ENCODE measurements around the gene WDR4. TPM values are rescaled to one million over a fixed set of nuclear protein-coding genes. Genes with fewer than 3 reads are reported as not detected.
"Not testable (repeated sequence)": the region's sequence is repeated elsewhere in the genome, so short reads cannot be mapped to it uniquely, and the experiment has no call there.

WDR4 gene
- total RNA-seq, 1 experiment from 2014 or later = 34.3 TPM

DNA sequence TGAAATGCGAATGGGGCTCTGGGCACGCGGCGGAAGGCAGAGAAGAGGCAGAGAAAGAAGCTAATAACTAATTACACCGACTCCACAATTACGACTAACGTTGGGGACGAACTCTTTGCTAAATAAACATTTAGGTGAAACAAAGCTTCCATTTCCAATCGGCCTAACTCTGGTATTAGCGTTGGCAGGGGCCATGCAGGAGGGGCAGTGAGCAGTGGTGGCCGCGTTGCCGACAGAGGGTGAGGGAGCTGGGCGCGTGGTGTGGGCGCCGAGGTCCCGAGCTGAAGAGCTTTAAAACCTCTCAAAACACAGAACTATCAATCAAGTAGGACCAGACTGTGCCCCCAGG, 13.2 kb upstream of the WDR4 start:
- in situ Hi-C loops (cut with HindIII; ENCODE audit: low pct_unique_long_range_greater_than_20kb, low sequenced_read_pairs) = no loop called here

DNA sequence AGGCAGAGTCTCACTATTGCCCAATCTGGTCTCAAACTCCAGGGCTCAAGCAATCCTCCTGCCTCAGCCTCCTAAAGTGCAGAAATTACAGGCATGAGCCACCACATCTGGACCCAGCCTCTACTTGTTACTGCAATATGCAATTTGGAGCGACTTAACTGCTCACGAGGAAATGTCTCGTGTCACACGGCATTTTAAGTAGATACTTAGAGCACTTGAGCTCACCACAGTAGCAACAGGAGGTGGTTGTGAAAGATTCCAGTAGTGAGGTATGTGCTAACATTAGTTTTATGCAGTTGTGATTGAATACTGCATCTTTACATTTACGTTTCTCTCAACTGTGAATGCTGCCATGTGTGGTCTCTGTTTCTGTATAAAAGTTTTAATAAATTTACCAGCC, 8.0 kb upstream of the WDR4 start:
- in situ Hi-C loops (cut with HindIII; ENCODE audit: low pct_unique_long_range_greater_than_20kb, low sequenced_read_pairs) = no loop called here
- DNase-seq (ENCODE audit: low read depth) = no peak

More for the DNA sequence above, 13.2 kb upstream of the WDR4 start:
- DNase-seq (ENCODE audit: low read depth) = no peak

DNA sequence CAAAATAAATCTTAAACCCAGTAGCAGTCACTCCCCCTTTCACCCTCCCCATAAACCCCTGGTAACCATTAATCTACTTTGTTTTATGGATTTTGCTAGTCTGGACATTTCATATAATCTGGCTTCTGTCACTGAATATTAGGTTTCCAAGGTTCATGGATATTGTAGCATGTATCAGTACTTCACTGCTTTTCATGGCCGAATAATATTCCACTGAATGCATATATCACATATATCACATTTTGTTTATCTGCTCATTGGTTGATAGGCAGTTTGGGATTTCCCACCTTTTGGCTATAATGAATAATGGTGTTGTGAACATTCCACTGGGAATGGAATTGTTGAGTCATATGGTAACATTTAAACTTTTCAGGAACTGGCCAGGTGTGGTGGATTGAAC, 4.6 kb upstream of the WDR4 start:
- DNase-seq (ENCODE audit: low read depth) = no peak
- in situ Hi-C loops (cut with HindIII; ENCODE audit: low pct_unique_long_range_greater_than_20kb, low sequenced_read_pairs) = no loop called here

- in situ Hi-C loops (cut with HindIII; ENCODE audit: low pct_unique_long_range_greater_than_20kb, low sequenced_read_pairs) = no loop called here
These were observed 1.0 kb upstream of the WDR4 start for GRCh38 chr21:42880352-42880751.

DNA sequence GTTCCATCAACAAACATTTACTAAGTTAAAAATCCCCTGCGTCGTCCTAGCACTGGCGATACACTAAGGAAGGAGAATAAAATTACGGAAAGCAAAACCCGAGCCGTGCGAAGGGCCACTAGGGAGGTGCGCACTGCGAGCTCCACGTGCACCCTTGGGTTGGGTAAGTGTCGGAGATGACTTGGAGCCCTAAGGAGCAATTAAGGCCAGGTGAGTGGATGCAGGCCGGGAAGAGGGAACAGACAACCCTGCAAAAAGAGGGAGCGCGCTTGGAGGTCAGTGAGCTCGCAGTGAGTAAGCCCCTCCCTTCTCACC, 704 bp downstream of the WDR4 start:
- in situ Hi-C loops (cut with HindIII; ENCODE audit: low pct_unique_long_range_greater_than_20kb, low sequenced_read_pairs) = no loop called here
- no peak for DNase-seq (ENCODE audit: low read depth)

More at GRCh38 chr21:42880352-42880751, 1.0 kb upstream of the WDR4 start:
- no peak for DNase-seq (ENCODE audit: low read depth)

GRCh38 chr21:42875811-42876210, 3.5 kb downstream of the WDR4 start:
- DNase-seq (ENCODE audit: low read depth); in situ Hi-C loops (cut with HindIII; ENCODE audit: low pct_unique_long_range_greater_than_20kb, low sequenced_read_pairs): not testable (repeated sequence)

- no peak for DNase-seq (ENCODE audit: low read depth)
- in situ Hi-C loops (cut with HindIII; ENCODE audit: low pct_unique_long_range_greater_than_20kb, low sequenced_read_pairs) = no loop called here
These were observed 6.2 kb downstream of the WDR4 start for GRCh38 chr21:42873096-42873495.

GRCh38 chr21:42868196-42868595, 11.1 kb downstream of the WDR4 start:
- in situ Hi-C loops (cut with HindIII; ENCODE audit: low pct_unique_long_range_greater_than_20kb, low sequenced_read_pairs) = no loop called here
- no peak for DNase-seq (ENCODE audit: low read depth)

DNA sequence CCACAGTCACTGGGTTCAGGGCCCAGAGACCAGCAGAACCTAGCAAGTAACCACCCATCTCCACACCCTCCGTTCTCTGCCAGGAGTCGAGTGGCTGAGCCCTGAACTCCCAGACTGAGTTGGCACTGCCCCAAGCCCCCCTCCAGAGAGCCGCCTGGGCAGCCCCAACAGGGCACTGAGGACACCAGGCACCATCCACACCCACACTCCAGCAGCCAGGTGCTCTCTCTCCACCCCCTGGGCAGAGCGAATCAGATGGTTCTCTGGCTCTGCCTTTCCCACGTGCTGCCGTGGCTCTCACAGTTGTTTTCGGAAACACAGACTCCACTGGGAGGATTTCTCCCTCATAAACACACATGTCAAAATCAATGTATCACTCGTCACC, 13.6 kb downstream of the WDR4 start:
- in situ Hi-C loops (cut with HindIII; ENCODE audit: low pct_unique_long_range_greater_than_20kb, low sequenced_read_pairs) = no loop called here
- no peak for DNase-seq (ENCODE audit: low read depth)

DNA sequence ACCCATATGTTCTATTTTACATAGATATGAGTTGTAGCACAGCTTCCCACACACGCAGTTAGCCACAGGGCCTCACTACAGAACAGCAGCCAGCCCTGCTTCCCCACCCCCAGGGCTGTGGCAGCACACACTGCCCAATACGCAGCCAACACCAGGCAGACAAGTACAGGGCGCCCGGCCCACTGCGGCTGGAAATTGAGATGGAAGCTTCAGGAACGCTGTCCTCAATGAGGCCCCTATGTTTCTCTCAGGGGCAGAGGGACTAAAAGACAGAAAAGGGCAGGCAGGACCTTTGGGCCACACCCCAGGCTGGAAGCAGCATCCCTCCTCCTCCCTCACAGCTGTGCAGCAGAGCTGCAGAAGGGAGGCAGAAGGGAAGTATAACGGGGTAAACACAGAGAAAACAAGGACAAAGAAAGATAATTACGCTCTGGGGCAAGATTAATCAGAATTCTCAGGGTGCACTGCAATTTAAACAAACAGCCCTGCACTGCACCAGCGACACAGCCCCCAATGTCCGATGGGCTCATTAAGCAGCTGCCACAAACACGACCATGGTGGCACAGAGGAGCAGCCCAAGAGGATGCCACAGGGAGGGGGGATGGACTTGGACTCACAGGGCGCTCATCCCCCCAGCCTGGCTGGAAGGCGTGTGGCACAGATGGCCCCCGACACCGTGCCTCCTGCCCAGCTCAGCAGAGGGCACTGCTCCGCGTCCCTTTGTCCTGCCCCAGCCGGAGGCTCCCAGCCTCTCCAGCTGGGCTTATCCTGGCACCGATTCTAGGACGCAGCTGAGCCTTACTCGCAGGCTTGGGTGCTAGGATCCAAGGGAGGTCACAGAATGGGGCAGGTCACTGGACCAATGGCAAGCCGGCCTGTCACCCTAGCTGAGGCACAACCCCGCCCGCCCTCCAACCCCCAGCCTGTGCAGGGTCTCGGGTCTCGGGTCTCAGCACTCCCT, 14.2 kb downstream of the WDR4 start:
- in situ Hi-C loops (cut with HindIII; ENCODE audit: low pct_unique_long_range_greater_than_20kb, low sequenced_read_pairs) = no loop called here
- DNase-seq (ENCODE audit: low read depth) = no peak

DNA sequence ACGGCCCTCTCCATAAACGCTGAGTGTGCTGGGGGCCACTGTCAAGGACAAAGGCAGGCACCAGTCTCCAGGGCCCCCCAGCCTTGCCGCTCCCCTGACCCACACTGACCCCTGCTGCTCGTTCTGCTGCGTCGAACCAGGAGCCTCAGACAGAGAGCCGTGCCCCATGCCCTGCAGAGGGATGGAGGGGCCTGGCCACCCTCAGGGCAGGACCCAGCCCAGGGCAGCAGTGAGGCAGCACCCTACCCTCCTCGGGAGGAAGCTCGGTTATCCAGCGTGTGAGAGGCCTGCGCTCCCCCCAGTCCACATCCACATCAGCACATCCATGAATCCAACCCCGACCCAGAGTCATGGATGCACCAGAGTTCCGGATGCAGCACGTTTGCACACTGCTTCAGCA, 15.1 kb downstream of the WDR4 start:
- in situ Hi-C loops (cut with HindIII; ENCODE audit: low pct_unique_long_range_greater_than_20kb, low sequenced_read_pairs) = no loop called here
- no peak for DNase-seq (ENCODE audit: low read depth)

DNA sequence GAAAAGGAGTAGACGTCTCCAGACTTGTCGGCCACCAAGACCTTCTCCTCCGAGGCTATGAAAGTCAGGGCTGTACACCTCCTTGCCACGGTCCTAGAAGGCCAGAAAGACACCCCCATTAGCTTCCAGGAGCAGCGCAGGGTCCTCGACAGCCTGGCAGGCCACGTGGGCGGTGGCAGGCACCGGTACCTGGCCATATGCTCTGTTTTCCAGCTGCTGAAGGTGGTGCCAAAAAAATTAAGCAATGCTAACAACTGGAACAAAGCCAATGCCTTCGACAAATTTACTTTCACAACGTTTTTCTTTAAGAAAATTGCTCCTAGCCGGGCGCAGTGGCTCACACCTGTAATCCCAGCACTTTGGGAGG, 15.9 kb downstream of the WDR4 start:
- in situ Hi-C loops (cut with HindIII; ENCODE audit: low pct_unique_long_range_greater_than_20kb, low sequenced_read_pairs) = no loop called here

GRCh38 chr21:42862774-42863503, 16.4 kb downstream of the WDR4 start:
- in situ Hi-C loops (cut with HindIII; ENCODE audit: low pct_unique_long_range_greater_than_20kb, low sequenced_read_pairs) = no loop called here

More for the DNA sequence above, 15.9 kb downstream of the WDR4 start:
- no peak for DNase-seq (ENCODE audit: low read depth)

GRCh38 chr21:42861848-42862400, 17.4 kb downstream of the WDR4 start:
- in situ Hi-C loops (cut with HindIII; ENCODE audit: low pct_unique_long_range_greater_than_20kb, low sequenced_read_pairs) = no loop called here
- DNase-seq (ENCODE audit: low read depth) = no peak

More at GRCh38 chr21:42862774-42863503, 16.4 kb downstream of the WDR4 start:
- no peak for DNase-seq (ENCODE audit: low read depth)

- no peak for DNase-seq (ENCODE audit: low read depth)
- in situ Hi-C loops (cut with HindIII; ENCODE audit: low pct_unique_long_range_greater_than_20kb, low sequenced_read_pairs) = no loop called here
These were observed 18.0 kb downstream of the WDR4 start for GRCh38 chr21:42861311-42861847.

DNA sequence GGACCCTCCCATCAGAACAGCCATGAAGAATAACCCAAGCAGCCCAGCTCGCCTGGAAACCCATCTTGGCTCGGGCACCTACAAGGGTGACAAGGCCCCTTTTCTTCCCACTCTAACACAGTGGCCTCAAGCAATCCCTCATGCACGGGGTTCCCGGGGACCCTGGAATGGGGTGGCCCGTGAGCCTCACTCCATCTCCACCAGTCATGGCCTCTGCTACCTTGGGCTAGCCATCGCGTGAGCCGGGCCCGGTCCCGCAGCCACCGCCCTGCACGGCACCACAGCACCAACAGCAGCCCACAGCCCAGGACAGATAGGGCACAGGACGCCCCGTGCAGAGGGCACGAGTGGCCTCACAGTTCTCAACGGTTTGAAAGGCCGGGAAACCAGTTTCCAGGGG, 19.0 kb downstream of the WDR4 start:
- no peak for DNase-seq (ENCODE audit: low read depth)
- in situ Hi-C loops (cut with HindIII; ENCODE audit: low pct_unique_long_range_greater_than_20kb, low sequenced_read_pairs) = no loop called here

GRCh38 chr21:42859891-42860230, 19.5 kb downstream of the WDR4 start:
- in situ Hi-C loops (cut with HindIII; ENCODE audit: low pct_unique_long_range_greater_than_20kb, low sequenced_read_pairs) = no loop called here
- no peak for DNase-seq (ENCODE audit: low read depth)

GRCh38 chr21:42858957-42859890, 20.1 kb downstream of the WDR4 start:
- in situ Hi-C loops (cut with HindIII; ENCODE audit: low pct_unique_long_range_greater_than_20kb, low sequenced_read_pairs) = no loop called here
- no peak for DNase-seq (ENCODE audit: low read depth)

Data from Caki2 (cell line).